Stimulated activated CD8-positive, alpha-beta memory T cell treated with anti-CD3 and anti-CD28 coated beads, Interleukin-7, amount 100 ng/mL, for 48 hours (primary cell): ENCODE measurements around the gene CACNA1C.

Experiments used
- DNase-seq, 2 donors: peaks; one replicate each; pipeline ENCODE4 v3.0.0-alpha.2; 2020; ENCODE audit warnings: low read depth in 1 of 2; ENCODE audit errors: extremely low read depth in 1 of 2

CACNA1C gene

DNA sequence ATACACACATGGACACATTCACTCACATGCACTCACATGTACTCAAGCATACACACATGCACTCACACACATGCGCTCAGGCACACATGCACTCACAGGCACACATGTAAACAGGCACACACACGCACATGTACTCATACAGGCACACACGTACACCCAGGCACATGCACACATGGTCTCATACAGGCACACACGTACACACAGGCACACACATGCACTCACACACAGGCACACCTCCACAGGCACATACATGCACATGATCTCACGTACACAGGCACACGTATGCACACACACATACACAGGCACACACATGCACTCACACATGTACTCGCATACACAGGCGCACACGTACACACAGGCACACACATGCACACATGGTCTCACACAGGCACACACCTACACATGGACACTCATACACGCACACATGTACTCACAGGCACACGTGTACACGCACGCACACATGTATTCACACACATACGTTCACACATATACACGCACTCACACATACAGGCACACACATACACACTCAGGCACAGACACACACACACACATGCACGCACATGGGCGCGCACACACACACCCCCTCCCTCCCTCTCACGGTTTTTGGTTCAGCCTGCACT is 138.9 kb downstream of the CACNA1C start:
- no peak for DNase-seq

DNA sequence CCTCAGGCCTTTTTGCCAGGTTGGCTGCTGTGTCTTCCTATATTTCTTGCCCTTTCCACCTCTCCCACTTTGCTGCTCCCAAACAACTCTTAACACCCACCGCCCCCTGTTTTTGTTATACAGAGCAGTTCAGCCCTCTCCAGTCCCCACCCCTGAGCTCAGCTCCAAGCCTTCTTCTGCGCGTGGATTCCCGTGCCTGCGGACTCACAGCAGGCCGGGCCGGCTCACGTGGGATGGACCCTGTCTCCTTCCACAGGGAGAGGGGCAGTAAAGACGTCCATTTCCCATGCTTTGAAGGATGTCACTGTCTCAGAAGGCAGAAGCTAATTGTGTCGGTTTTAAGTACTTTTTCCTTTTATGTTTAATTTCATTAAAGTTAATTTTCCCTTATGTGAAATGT is 139.4 kb downstream of the CACNA1C start:
- DNase-seq: no peak

DNA sequence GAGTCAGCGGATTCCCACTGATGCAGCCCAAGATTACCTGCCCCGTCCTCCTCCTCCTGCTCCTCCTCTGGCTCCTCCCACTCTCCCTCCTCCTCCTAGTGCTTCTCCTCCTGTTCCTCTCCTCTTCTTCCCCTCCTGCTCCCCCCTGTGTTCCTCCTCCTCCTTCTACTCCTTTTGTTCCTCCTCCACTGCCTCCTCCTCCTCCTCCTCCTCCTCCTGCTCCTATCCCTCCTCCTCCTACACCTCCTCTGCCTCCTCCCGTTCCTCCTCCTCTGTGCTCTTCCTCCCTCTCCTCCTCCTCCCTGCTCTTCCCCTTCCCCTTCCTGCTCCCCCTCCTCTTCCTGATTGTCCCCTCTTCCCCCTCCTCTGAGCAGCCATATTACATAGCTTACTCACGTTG is 141.3 kb downstream of the CACNA1C start:
- no peak for DNase-seq

DNA sequence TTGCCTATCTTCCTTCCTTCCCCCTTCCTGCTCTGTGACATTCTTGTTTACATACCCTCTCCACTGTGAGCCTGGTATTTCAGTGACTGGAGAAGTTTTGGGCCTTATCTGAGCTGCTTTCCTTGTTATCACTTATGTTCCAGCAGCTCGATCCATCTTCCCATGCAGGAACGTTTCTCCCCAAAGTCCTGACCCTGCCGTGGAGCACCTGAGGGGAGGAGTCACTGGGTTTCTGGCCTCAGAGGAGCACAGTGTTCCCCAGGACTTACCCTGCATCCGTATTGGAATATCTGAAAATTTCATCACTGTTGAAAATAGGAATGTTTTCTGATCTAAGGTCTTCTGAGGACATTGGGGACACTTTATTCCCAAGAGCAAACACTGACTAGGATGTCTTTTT is 141.8 kb downstream of the CACNA1C start:
- no peak for DNase-seq

DNA sequence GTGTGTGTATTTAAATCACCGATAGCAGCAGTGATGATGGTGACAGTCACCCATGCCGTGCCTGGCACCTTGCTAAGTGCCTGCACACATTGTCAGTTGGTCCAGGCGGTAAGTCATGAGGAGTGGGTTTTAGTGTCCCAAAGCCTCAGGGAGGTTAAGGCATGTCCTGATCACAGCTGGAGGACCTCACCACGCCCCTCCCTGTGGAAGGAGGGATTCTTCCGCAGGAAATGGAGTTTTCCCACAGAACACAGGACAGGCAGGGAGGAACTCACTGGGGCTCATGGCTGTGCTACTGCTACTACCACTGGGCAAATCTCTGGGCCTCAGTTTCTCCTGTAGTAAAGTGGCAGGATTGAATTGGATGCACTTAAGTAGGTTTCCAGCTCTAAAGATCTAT is 142.3 kb downstream of the CACNA1C start:
- no peak for DNase-seq

DNA sequence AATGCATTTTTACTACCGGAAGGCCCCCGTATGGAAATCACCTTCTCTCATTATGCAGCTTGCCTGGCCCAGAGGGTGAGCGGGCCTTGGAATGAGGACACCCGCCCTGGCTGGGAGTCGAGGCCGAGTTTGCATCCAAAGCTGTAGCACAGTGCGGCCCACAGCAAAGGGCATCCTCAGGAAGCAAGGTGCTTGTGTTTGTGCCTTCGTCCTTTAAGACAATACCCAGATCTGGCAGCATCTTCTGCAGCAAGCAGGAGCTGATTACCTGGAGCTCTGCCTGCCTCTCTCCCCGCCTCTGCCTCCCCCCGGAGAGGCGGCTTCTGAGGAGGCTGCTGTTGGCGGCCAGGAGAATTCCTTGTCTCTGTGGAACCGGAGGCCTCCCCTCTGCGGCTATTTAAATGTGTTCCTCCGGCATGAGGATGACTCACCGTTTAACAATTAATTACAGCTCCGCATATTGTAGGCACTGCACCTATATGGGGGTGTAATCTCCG is 145.3 kb downstream of the CACNA1C start:
- DNase-seq: no peak

DNA sequence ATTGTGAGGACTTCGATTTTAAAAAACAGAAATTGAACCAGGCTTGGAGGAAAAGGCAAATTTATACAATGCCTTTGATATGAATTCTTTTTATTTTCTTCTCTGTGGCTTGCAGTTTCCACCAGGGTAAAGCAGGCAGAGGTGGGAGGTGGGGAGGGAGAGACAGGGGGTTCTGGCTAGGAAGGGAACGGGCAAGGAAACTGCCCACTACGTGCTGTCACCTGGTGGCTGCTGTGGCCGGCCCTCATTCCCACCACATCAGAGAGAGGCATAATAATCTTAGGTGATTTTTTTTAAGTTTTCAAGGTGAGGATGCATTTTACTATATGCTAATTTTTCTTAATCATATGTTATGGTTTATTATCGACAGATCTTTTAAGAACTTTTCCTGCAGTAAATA is 145.8 kb downstream of the CACNA1C start:
- no peak for DNase-seq

DNA sequence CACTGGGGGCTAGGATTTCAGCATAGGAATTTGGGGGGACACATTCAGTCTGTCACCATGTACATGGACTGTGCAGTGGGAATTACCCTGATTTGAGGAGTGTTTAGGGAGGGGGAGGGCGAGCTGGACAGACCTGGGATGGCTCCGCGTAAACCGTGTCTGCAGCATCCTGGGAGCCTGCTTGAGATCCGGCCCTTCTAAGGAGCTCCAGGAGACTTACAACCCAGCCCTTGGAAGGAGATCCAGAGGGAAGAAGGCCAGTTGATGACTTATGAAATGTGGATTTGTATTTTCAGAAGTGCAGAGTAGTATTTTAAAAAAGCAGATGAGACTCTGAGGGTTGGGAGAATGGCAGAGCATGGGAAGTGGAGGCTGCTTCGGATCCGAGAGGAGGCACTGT is 153.2 kb downstream of the CACNA1C start:
- DNase-seq: no peak

DNA sequence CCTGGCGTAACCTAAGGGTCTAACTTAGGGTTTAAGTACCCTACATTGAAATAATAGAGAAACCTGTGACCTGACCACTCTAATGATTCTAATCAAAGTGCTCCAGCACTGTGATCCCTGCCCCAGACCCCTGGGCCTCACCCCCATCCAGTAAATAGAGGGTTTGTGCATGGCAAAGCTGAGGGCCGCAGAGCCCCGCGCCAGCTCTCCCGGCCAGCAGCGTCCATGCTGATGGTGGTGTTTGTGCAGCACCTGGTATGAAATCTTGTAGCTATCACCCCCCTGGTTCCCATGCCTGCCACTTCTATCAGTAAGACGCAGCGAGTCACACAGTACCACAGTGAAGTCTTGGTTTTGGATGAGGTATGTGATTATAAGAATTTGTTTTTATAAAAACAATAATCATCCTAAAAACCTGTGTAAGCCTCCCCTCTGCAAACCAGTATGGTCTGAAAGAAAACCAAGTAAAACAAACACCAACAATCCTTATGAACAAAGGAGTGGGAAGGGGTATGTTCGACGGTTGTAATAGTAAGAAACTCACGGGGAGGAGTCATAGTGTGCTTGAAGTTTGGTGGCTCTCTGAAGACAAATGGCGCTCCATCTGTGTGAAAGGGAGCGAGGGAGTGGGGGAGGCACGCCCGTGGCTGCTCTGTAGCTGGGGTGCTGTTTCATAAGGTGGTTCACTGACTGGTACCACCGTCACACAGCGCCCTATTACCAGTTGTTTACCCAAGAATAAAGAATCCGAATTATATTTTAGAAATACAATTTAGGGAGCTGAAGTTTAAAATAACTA is 156.2 kb downstream of the CACNA1C start:
- DNase-seq: no peak

DNA sequence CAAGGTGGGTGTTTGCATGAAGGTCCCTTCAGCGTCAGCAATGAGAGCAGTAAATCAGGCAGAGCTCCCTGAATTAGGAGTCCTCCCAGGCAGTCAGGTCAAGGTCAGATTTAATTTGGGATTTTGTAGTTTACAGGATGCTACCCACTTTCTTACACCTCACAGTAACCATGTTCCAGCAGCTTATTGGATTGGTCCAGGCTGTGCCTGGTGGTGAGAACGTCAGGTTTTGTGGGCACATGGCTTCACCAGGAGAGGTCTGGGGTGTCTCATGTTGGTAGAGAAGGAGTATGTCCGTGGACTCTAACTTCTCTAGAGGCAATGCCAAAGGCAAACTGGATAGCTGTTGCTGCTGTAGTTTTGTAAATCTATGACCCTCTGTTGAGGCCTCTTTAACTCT is 158.3 kb downstream of the CACNA1C start:
- no peak for DNase-seq

DNA sequence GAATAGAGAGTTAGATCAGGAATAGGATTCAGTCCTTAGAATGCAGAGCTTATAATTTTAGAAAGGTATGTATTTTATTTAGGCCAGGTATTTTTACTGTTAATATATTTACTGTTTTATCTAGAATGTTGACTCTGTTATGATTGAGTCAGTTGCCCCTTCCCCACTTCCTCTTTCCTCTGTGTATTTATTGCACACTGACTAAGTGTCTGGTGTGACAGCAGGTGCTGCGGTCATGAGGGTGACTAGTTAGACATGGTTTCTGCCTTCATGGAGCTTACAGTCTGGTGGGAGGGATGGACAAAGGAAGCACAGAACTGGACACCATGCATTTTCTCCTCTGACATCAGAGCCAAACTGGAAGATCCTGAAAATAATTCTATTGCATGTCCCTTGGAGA is 159.8 kb downstream of the CACNA1C start:
- DNase-seq: no peak

DNA sequence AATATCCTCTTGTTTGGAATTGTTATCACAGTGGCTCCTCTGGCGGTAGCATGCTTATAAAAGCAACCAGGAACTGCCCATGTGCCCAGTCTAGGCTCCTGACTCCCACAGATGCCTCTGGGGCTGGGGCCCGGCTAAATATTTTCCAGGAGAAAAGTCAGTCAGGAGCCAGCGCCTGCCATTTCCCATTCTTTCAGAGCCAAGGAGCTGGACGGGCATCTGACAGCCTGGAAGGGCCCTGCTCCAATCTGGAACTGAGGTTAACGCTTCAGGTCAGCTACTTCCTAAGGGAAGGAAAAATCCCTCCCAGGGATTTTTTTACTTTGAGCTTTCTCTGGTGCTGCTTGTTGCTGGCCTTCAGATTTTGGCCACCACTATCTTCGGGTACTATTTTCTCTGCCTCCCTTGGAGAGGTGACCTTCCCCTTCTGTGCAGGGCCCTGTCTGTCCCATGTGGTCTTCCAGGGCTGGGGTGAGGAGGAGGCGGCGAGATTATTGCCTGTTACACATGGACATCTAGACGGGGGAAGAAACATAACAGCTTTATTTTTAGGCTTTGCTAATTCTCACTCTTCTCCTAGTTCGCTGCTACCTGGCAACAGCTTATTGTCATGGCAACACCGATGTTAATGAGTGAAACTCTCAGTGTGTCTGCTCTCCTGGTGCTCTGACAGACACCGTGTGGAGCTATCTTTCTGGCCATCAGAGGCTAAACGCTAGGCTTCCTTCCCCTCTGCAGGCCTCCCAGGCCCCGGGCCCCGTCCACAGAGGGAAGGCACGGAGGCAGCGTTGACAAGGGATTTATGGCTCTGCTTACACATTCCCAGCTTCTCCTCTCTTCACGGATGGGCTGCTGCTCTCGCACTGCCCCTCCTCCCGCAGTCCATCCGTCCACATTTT is 160.4 kb downstream of the CACNA1C start:
- DNase-seq: no peak

DNA sequence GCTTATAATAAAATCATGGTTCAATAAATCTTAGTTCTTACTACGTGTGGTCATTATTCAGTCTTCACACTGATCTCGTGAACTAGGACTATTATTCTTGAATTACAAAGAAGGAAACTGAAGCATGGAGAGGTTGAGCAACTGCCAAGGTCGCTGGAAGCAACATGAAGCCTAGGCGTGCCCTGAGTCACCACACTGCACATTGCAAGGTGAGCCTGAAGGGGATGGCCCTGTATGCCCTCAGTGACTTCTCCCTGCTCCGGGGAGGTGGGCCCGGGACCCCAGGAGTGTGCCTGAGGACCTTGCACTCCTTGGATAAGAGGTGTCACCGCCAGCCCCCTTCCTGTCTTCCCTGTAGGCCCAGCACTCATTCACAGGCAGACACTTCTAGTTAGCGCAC is 161.6 kb downstream of the CACNA1C start:
- no peak for DNase-seq

DNA sequence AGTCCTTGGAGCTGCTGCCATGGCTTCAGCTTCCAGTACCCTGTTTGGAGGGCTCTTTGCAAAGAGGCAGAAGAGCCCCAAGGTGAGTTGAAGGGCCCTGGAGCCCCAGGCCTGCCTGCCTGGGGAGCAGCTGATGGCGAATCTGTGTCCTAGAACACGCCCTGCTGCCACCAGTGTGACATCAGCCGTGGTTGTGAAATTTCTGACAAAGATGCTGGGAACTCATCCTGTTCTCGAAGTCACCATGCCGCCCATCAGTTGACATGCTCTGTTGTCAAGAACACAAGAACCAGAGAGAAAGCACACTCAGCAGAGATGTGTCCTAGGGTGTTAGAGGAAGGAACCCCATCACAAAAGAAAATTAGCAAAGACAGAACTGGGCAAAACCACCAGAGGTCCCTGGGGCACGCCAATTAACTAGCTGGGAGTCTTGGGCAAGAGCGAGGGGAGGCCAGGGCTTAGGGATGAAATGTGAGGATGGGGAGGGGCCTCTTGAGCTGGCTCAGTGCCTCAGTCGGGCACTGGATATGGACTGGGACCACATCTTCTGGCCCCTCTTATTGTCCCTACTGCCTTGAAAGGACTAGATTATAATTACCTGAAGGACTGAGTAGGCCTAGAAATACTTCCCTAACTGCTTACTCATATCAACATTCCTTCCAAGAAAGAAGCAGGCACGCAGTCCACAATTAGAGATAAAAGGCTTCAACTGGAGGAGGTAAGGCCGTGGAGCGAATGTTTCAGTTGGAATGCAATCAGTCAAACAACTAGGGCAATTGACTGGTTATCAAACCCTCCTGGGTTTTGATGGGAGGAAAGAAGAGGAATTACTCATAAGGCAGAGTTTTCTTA is 163.1 kb downstream of the CACNA1C start:
- no peak for DNase-seq

DNA sequence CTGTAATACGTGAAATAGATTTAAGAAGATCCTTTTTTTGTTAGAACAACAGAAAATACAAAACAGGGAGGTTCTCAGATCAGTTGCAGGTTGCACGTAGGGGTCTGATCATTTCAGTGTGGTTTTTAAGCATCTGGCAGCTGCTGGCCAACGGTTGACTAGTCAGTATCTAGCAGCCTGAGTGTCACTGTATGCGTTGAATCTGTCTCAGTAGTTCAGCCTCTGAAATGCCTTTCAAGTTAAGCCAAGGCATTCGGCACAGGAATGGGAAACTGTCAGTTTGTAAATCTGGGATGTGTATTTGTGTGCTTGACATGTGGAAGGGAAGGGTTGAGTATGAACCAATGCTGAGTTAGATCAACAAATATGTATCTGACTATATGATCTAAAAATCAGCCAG is 165.9 kb downstream of the CACNA1C start:
- DNase-seq: no peak

DNA sequence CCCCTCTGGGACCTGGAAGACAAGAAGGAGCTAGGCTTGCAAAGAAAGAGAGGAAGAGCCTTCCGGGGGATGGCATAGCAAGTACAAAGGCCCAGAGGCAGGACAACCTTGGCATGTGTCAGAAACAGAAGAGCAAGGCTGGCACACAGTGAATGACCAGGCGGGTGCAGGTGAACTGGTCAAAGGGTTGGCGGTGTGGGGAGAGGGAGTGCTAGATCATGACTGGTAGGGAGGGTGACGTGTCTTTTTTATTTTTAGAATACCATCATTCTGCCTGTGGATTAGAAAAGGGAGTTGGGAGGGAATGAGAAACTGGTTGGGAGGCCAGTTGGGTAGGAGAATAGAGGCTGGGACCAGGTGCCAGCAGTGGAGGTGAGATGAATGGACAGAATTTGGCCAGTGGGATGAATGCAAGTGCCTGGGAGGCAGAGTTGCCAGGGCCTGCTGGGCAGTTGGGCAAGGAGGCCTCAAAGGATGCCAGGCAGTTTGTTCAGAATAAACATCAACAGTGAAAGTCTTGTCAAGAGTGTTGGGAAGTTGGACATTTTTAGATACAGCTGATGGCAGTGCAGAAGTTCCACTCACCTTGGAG is 168.3 kb downstream of the CACNA1C start:
- DNase-seq: no peak

DNA sequence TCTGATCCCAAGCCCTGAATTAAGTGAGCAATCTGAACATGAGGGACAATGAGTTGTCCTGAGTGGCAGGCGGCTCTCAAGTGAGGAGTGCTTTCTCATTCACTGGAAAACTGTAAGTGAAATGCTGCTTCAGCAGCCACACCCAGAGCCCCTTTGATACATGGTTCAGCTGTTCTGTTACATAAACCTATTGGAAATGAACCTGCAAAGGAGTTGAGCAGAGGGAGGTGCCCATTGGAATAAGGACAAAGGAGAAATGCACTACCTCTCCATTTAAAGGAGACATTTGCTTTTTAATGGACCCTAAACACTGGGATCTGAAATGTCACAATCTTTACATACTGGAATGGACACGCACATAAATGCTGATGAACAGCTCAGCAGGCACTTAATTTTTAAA is 169.9 kb downstream of the CACNA1C start:
- DNase-seq: no peak

DNA sequence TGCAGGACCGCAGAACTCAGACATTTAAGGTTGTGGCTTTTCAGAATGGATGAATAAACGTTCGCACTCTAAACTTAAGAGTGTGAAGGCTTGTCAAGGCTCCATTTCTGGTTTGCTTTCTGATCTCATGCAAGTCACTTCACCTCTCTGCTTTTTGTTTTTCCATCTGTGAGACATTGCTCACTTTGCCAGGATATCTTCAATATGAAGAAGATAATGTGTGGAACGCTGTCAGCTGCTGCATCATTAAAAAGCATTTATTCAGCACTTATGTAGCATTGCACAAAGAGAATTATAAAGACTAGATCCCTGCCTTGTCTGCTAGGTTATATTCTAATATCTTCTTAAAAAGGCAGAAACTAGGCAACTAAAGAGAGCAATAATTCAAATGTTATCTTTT is 172.2 kb downstream of the CACNA1C start:
- no peak for DNase-seq

DNA sequence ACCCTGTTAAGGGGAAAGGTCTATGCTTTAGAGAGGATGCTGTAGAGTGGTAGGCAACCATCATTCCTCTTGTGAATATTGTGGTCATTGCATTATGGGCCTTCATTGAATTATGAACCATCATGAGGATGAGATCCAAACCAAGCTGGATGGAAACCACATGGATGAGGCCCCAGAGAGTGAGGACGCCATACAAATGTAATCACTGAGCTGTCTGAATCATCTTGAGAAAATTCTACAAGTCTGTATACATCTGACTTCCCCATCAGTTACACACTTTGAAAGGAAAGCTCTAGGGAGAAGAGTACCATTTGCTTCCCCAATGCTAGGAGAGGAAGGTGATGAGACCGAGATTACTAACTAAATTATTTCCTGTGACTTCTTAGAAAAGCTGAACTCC is 172.9 kb downstream of the CACNA1C start:
- no peak for DNase-seq

DNA sequence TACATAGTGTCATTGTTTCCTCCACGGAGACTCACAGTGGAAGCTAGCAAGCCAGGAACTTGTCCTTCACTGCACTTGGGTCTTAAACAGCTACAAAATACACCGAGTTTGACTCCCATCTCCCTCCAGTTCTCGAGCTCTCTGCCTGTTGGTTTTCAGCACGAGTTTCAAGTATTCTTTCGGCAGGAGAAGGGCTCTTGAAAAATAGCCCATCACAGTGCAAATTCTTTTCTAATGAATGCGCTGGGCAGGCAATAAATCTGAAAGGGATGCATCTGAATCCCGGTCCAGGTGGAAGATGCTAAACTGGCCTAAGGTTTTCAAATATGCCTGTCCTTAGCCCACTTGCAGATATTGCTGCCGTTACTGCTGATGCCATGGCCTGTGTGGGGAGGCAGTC is 173.9 kb downstream of the CACNA1C start:
- no peak for DNase-seq
